HEK293 (cell line): ENCODE measurements around the gene PHACTR3.

Experiments
- CTCF ChIA-PET: fragments of 350-600 bp; formaldehyde crosslinking; extraction: SDS; loops from one replicate; lab custom pipeline; 2021; ENCODE audit warnings: antibody characterized with exemption; lab: Yijun Ruan, JAX
- POLR2A ChIA-PET: fragments of 300-600 bp; formaldehyde crosslinking; extraction: SDS; loops from one replicate; lab custom pipeline; 2020; ENCODE audit warnings: antibody characterized with exemption, inconsistent platforms; lab: Yijun Ruan, JAX
- H3K27ac ChIP-seq: fragments of 200-500 bp; sonication (Bioruptor generic); 2 replicates; pipeline ENCODE4 v1.5.1; 2014; ENCODE audit warnings: low read depth, low read length, control low read depth, inconsistent platforms; ENCODE audit errors: extremely low read depth
- H3K36me3 ChIP-seq, 2 experiments: fragments of 200-500 bp in 1 of 2; sonication (Bioruptor generic) in 1 of 2; 1 replicate in 1 of 2; 2 replicates in 1 of 2; pipeline ENCODE4 v1.5.1; 2014 to 2017; ENCODE audit warnings: inconsistent platforms in 2 of 2, low read length in 2 of 2; ENCODE audit not compliant: control insufficient read depth in 2 of 2, insufficient read depth in 1 of 2
- H3K4me1 ChIP-seq: fragments of 200-500 bp; sonication (Bioruptor generic); 2 replicates; pipeline ENCODE4 v1.5.1; 2014; ENCODE audit warnings: mild to moderate bottlenecking, low read length, inconsistent platforms; ENCODE audit not compliant: control insufficient read depth, insufficient read depth
- H3K4me3 ChIP-seq: 2 replicates; pipeline ENCODE4 v1.5.1; 2011; ENCODE audit warnings: low read depth, mild to moderate bottlenecking, control low read depth, low read length, moderate library complexity
- H3K9me3 ChIP-seq: fragments of 200-500 bp; sonication (Bioruptor generic); 2 replicates; pipeline ENCODE4 v1.5.1; 2014; ENCODE audit warnings: low read depth, low read length, inconsistent platforms; ENCODE audit not compliant: control insufficient read depth, insufficient read depth
- HIC1 ChIP-seq: fragments of 450-650 bp; formaldehyde crosslinking; IDR thresholded peaks from 2 replicates; pipeline ENCODE4 v1.5.1; 2016; ENCODE audit warnings: missing biosample characterization, missing genetic modification characterization
- KLF10 ChIP-seq: fragments of 450-650 bp; IDR thresholded peaks from 2 replicates; pipeline ENCODE4 v1.5.1; 2018; ENCODE audit warnings: missing biosample characterization, mild to moderate bottlenecking, missing genetic modification characterization
- KLF17 ChIP-seq: fragments of 450-650 bp; formaldehyde crosslinking; IDR thresholded peaks from 2 replicates; pipeline ENCODE4 v1.5.1; 2016; ENCODE audit warnings: missing biosample characterization, missing genetic modification characterization
- SCRT2 ChIP-seq: fragments of 450-650 bp; formaldehyde crosslinking; IDR thresholded peaks from 2 replicates; pipeline ENCODE4 v1.5.1; 2016; ENCODE audit warnings: missing biosample characterization, missing genetic modification characterization
- ZBTB17 ChIP-seq: fragments of 450-650 bp; formaldehyde crosslinking; IDR thresholded peaks from 2 replicates; pipeline ENCODE4 v1.5.1; 2016; ENCODE audit warnings: missing biosample characterization, missing genetic modification characterization
- ZFP41 ChIP-seq: fragments of 450-650 bp; formaldehyde crosslinking; IDR thresholded peaks from 2 replicates; pipeline ENCODE4 v1.5.1; 2016; ENCODE audit warnings: missing biosample characterization, missing genetic modification characterization, borderline replicate concordance
- ZNF121 ChIP-seq: fragments of 450-650 bp; formaldehyde crosslinking; IDR thresholded peaks from 2 replicates; pipeline ENCODE4 v1.5.1; 2016; ENCODE audit warnings: missing biosample characterization, missing genetic modification characterization
- ZNF19 ChIP-seq: fragments of 450-650 bp; formaldehyde crosslinking; IDR thresholded peaks from 2 replicates; pipeline ENCODE4; 2016; ENCODE audit warnings: missing biosample characterization, missing genetic modification characterization, low read depth
- ZNF202 ChIP-seq: fragments of 450-650 bp; formaldehyde crosslinking; IDR thresholded peaks from 2 replicates; pipeline ENCODE4 v1.5.1; 2016; ENCODE audit warnings: missing biosample characterization, missing genetic modification characterization, borderline replicate concordance
- ZNF24 ChIP-seq: fragments of 450-650 bp; formaldehyde crosslinking; IDR thresholded peaks from 2 replicates; pipeline ENCODE4 v1.5.1; 2016; ENCODE audit warnings: missing biosample characterization, missing genetic modification characterization
- ZNF266 ChIP-seq: fragments of 450-650 bp; formaldehyde crosslinking; IDR thresholded peaks from 2 replicates; pipeline ENCODE4 v1.5.1; 2016; ENCODE audit warnings: missing biosample characterization, missing genetic modification characterization, low read depth
- ZNF274 ChIP-seq, 2 experiments: fragments of 200-500 bp in 1 of 2; fragments of 450-650 bp in 1 of 2; sonication (Bioruptor generic) in 1 of 2; formaldehyde crosslinking in 1 of 2; IDR thresholded peaks; 2 replicates each; pipeline versions ENCODE4 v1.5.1 to v1.6.1; 2014 to 2016; ENCODE audit warnings: borderline replicate concordance in 1 of 2, inconsistent platforms in 1 of 2, low read length in 1 of 2, missing biosample characterization in 1 of 2, missing genetic modification characterization in 1 of 2
- ZNF394 ChIP-seq: fragments of 450-650 bp; formaldehyde crosslinking; IDR thresholded peaks from 2 replicates; pipeline ENCODE4 v1.5.1; 2016; ENCODE audit warnings: missing biosample characterization, missing genetic modification characterization, mild to moderate bottlenecking, moderate library complexity, borderline replicate concordance
- ZNF704 ChIP-seq: fragments of 450-650 bp; formaldehyde crosslinking; IDR thresholded peaks from 2 replicates; pipeline ENCODE4 v1.5.1; 2016; ENCODE audit warnings: missing biosample characterization, missing genetic modification characterization
- ZNF768 ChIP-seq: fragments of 450-650 bp; formaldehyde crosslinking; IDR thresholded peaks from 2 replicates; pipeline ENCODE4 v1.5.1; 2018; ENCODE audit warnings: missing biosample characterization, mild to moderate bottlenecking, missing genetic modification characterization
- ZNF777 ChIP-seq: fragments of 450-650 bp; formaldehyde crosslinking; IDR thresholded peaks from 2 replicates; pipeline ENCODE4 v1.5.1; 2017; ENCODE audit warnings: missing biosample characterization, missing genetic modification characterization, borderline replicate concordance
- TF ChIP-seq, protein P1 (sequence below): fragments of 450-650 bp; formaldehyde crosslinking; IDR thresholded peaks from 2 replicates; pipeline ENCODE4 v1.5.1; 2017; ENCODE audit warnings: missing biosample characterization, missing genetic modification characterization
- TF ChIP-seq, protein P2 (sequence below): fragments of 450-650 bp; formaldehyde crosslinking; IDR thresholded peaks from 2 replicates; pipeline ENCODE4 v1.5.1; 2016; ENCODE audit warnings: missing biosample characterization, missing genetic modification characterization

The PHACTR3 gene

GRCh38 chr20:59604741-59605600 is 631 bp downstream of the PHACTR3 start:
- H3K4me1 ChIP-seq = no peaks in the 10 kb centered on the region
- H3K27ac ChIP-seq = no peak overlapping the region
- TF ChIP-seq, protein P1, sequence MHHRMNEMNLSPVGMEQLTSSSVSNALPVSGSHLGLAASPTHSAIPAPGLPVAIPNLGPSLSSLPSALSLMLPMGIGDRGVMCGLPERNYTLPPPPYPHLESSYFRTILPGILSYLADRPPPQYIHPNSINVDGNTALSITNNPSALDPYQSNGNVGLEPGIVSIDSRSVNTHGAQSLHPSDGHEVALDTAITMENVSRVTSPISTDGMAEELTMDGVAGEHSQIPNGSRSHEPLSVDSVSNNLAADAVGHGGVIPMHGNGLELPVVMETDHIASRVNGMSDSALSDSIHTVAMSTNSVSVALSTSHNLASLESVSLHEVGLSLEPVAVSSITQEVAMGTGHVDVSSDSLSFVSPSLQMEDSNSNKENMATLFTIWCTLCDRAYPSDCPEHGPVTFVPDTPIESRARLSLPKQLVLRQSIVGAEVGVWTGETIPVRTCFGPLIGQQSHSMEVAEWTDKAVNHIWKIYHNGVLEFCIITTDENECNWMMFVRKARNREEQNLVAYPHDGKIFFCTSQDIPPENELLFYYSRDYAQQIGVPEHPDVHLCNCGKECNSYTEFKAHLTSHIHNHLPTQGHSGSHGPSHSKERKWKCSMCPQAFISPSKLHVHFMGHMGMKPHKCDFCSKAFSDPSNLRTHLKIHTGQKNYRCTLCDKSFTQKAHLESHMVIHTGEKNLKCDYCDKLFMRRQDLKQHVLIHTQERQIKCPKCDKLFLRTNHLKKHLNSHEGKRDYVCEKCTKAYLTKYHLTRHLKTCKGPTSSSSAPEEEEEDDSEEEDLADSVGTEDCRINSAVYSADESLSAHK = no peak
- TF ChIP-seq ZNF19 (tag by site-specific recombination) (no peak), ZNF768 (tag by site-specific recombination) (no peak), KLF10 (tag by site-specific recombination) (no peak), ZNF24 (tag by site-specific recombination) (no peak), SCRT2 (no peak), ZBTB17 (tag by site-specific recombination) (no peak), ZNF704 (no peak), ZNF121 (tag by site-specific recombination) (no peak), KLF17 (no peak), HIC1 (no peak), ZNF274 (IDR thresholded peaks at IDR 0.05; ENCODE audit: low read length) (no peak), ZNF274 (tag by site-specific recombination; IDR thresholded peaks at IDR 0.05; ENCODE audit: borderline replicate concordance) (no peak), ZFP41 (no peak), ZNF266 (no peak), ZNF202 (tag by site-specific recombination) (no peak), ZNF394 (no peak), ZNF777 (no peak)
- TF ChIP-seq, protein P2, sequence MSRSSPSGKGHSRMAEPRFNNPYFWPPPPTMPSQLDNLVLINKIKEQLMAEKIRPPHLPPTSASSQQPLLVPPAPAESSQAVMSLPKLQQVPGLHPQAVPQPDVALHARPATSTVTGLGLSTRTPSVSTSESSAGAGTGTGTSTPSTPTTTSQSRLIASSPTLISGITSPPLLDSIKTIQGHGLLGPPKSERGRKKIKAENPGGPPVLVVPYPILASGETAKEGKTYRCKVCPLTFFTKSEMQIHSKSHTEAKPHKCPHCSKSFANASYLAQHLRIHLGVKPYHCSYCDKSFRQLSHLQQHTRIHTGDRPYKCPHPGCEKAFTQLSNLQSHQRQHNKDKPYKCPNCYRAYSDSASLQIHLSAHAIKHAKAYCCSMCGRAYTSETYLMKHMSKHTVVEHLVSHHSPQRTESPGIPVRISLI (tag by site-specific recombination) = no peak
- TF ChIP-seq, all 188 proteins: peak for 0
- Histone ChIP-seq H3K9me3 (no peaks in the 10 kb centered on the region), H3K36me3 (no peaks in the 10 kb centered on the region), H3K4me3 (no peak overlapping the region; the same call in 1 of the 2 replicates)
- POLR2A ChIA-PET = no interaction called here
- CTCF ChIA-PET = interaction anchor here (0.6 to 1.5 kb wide), 3 partner anchors 34 to 243 kb away, joined by 3 to 4 read pairs (median 4); no protein-coding TSS in a partner anchor
